ENCODE measurements around the gene CABCOCO1. TPM values are rescaled to one million over a fixed set of nuclear protein-coding genes. Genes with fewer than 3 reads are reported as not detected.
A peak's percentile ranks its signal among the peaks of the same experiment; 100 is the strongest.

The CABCOCO1 gene
- polyA plus RNA-seq, 1 experiment: 2.4 TPM

GRCh38 chr10:61729596-61729995 is 66.9 kb downstream of the CABCOCO1 start:
- Histone ChIP-seq H3K4me3 (ENCODE audit: low read depth, low read length) (no peak overlapping the region), H3K36me3 (ENCODE audit: control insufficient read depth, insufficient read depth, low read length) (no peaks in the 10 kb centered on the region), H3K27me3 (ENCODE audit: control insufficient read depth, insufficient read depth, low read length) (no peaks in the 10 kb centered on the region)
- no peak for DNase-seq (ENCODE audit: low read depth)
- no peak for TF ChIP-seq CTCF (IDR thresholded peaks at IDR 0.05; ENCODE audit: insufficient read depth, low read depth, low read length)
- ChIA-PET POLR2A (no interaction called here), CTCF (interaction anchor here (0.6 to 1.3 kb wide), 3 partner anchors 10 to 75 kb away, joined by 3 read pairs; no protein-coding TSS in a partner anchor)

- no peaks in the 10 kb centered on the region for H3K36me3 ChIP-seq (ENCODE audit: control insufficient read depth, insufficient read depth, low read length)
- ChIA-PET POLR2A (no interaction called here), CTCF (interaction anchor here (0.7 to 1.3 kb wide), 2 partner anchors 11 to 535 kb away, joined by 3 read pairs; no protein-coding TSS in a partner anchor)
- no peaks in the 10 kb centered on the region for H3K27me3 ChIP-seq (ENCODE audit: control insufficient read depth, insufficient read depth, low read length)
- H3K4me3 ChIP-seq (ENCODE audit: low read depth, low read length): no peak overlapping the region
- TF ChIP-seq CTCF (IDR thresholded peaks at IDR 0.05; ENCODE audit: insufficient read depth, low read depth, low read length): no peak
- DNase-seq (ENCODE audit: low read depth): no peak
Measured at GRCh38 chr10:61730671-61731070, 67.9 kb downstream of the CABCOCO1 start.

GRCh38 chr10:61731638-61732037 is 68.9 kb downstream of the CABCOCO1 start:
- H3K27me3 ChIP-seq (ENCODE audit: control insufficient read depth, insufficient read depth, low read length): no peaks in the 10 kb centered on the region
- H3K36me3 ChIP-seq (ENCODE audit: control insufficient read depth, insufficient read depth, low read length): no peaks in the 10 kb centered on the region
- no peak for TF ChIP-seq CTCF (IDR thresholded peaks at IDR 0.05; ENCODE audit: insufficient read depth, low read depth, low read length)
- no peak for DNase-seq (ENCODE audit: low read depth)
- ChIA-PET POLR2A (no interaction called here), CTCF (interaction anchor here (2.5 kb wide), 1 partner anchor 460 kb away, joined by 4 read pairs; no protein-coding TSS in a partner anchor)
- H3K4me3 ChIP-seq (ENCODE audit: low read depth, low read length): no peak overlapping the region

GRCh38 chr10:61732629-61733278 is 70.0 kb downstream of the CABCOCO1 start:
- TF ChIP-seq CTCF (IDR thresholded peaks at IDR 0.05; ENCODE audit: insufficient read depth, low read depth, low read length): no peak
- DNase-seq (ENCODE audit: low read depth): no peak
- Histone ChIP-seq H3K4me3 (ENCODE audit: low read depth, low read length) (no peak overlapping the region), H3K27me3 (ENCODE audit: control insufficient read depth, insufficient read depth, low read length) (no peaks in the 10 kb centered on the region), H3K36me3 (ENCODE audit: control insufficient read depth, insufficient read depth, low read length) (no peaks in the 10 kb centered on the region)
- ChIA-PET CTCF (interaction anchor here (0.6 to 2.5 kb wide), 13 partner anchors 9 to 1318 kb away, joined by 3 to 9 read pairs (median 4); no protein-coding TSS in a partner anchor), POLR2A (no interaction called here)

GRCh38 chr10:61733358-61733940 is 70.7 kb downstream of the CABCOCO1 start:
- TF ChIP-seq CTCF (IDR thresholded peaks at IDR 0.05; ENCODE audit: insufficient read depth, low read depth, low read length): peak; percentile 67
- Histone ChIP-seq H3K27me3 (ENCODE audit: control insufficient read depth, insufficient read depth, low read length) (no peaks in the 10 kb centered on the region), H3K4me3 (ENCODE audit: low read depth, low read length) (no peak overlapping the region), H3K36me3 (ENCODE audit: control insufficient read depth, insufficient read depth, low read length) (no peaks in the 10 kb centered on the region)
- POLR2A ChIA-PET: no interaction called here
- DNase-seq (ENCODE audit: low read depth): no peak
- CTCF ChIA-PET: interaction anchor here (0.6 to 2.5 kb wide), 13 partner anchors 8 to 1319 kb away, joined by 3 to 9 read pairs (median 4); no protein-coding TSS in a partner anchor
